Measurements from ENCODE around the gene SENP5.
"Not testable (repeated sequence)": the region's sequence is repeated elsewhere in the genome, so short reads cannot be mapped to it uniquely, and the experiment has no call there.

SENP5 gene

DNA sequence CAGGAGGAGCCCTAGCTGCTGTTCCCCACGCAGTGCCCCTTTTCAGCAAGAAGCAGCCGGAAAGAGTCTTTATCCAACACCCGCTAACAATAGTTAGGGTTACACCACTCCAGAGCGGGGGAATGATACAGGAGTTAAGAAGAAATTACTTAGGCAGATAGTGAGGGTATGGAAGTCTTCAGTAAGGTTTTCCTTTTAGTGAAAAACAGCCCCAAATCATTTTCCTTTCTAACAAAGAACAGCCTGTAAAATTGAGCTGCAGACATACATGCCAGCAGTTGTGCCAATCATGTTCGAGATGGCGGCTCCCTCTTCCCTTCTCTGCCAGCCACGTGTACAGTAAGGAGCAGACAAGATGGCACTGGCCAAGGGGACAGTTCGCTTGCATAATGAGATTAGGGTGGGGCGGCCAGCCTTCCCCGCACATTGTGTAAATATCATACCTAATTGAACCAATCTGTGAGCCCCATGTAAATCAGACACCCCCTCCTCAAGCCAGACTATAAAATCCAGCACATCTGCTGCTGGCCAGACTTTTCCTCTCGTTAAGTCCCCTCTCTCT lies 18.5 kb upstream of the SENP5 start:
- H3K4me2 ChIP-seq, result no peak overlapping the region
- H3K9ac ChIP-seq, result no peak overlapping the region
- TF ChIP-seq, protein P1, sequence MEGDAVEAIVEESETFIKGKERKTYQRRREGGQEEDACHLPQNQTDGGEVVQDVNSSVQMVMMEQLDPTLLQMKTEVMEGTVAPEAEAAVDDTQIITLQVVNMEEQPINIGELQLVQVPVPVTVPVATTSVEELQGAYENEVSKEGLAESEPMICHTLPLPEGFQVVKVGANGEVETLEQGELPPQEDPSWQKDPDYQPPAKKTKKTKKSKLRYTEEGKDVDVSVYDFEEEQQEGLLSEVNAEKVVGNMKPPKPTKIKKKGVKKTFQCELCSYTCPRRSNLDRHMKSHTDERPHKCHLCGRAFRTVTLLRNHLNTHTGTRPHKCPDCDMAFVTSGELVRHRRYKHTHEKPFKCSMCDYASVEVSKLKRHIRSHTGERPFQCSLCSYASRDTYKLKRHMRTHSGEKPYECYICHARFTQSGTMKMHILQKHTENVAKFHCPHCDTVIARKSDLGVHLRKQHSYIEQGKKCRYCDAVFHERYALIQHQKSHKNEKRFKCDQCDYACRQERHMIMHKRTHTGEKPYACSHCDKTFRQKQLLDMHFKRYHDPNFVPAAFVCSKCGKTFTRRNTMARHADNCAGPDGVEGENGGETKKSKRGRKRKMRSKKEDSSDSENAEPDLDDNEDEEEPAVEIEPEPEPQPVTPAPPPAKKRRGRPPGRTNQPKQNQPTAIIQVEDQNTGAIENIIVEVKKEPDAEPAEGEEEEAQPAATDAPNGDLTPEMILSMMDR (conservative IDR thresholded peaks at IDR 0.05; ENCODE audit: low read depth, low read length), result no peak
- no peaks in the 10 kb centered on the region for H3K27me3 ChIP-seq (ENCODE audit: insufficient read depth, low read depth)
- H4K20me1 ChIP-seq (ENCODE audit: insufficient read depth), result no peaks in the 10 kb centered on the region
- no peaks in the 10 kb centered on the region for H3K36me3 ChIP-seq (ENCODE audit: insufficient read depth)
- H3K27ac ChIP-seq, result no peak overlapping the region
- H3K79me2 ChIP-seq (ENCODE audit: insufficient read depth, low read depth), result no peaks in the 10 kb centered on the region
- H2AFZ ChIP-seq (ENCODE audit: low read depth), result no peak overlapping the region
- H3K4me3 ChIP-seq (IDR thresholded peaks at IDR 0.05; ENCODE audit: insufficient read depth, low read depth, low read length), result no peak overlapping the region
- H3K4me1 ChIP-seq (ENCODE audit: low read depth, poor library complexity, severe bottlenecking), result no peaks in the 10 kb centered on the region

- not testable (repeated sequence) for H3K4me1 ChIP-seq (ENCODE audit: low read depth, poor library complexity, severe bottlenecking); H3K4me2 ChIP-seq; H3K79me2 ChIP-seq (ENCODE audit: insufficient read depth, low read depth)
Observed at GRCh38 chr3:196863000-196863399, 4.7 kb upstream of the SENP5 start.

GRCh38 chr3:196867155-196867506 lies 589 bp upstream of the SENP5 start:
- no peaks in the 10 kb centered on the region for H4K20me1 ChIP-seq (ENCODE audit: insufficient read depth)
- peaks cover 40% of the 10 kb centered on the region for H3K79me2 ChIP-seq (ENCODE audit: insufficient read depth, low read depth)
- H3K27ac ChIP-seq, result no peak overlapping the region
- no peaks in the 10 kb centered on the region for H3K27me3 ChIP-seq (ENCODE audit: insufficient read depth, low read depth)
- TF ChIP-seq, protein P1 (conservative IDR thresholded peaks at IDR 0.05; ENCODE audit: low read depth, low read length), result no peak
- no peak overlapping the region for H3K9ac ChIP-seq
- peaks cover 21% of the 10 kb centered on the region for H3K4me1 ChIP-seq (ENCODE audit: low read depth, poor library complexity, severe bottlenecking)
- H3K4me2 ChIP-seq, result peak overlapping the region; percentile 53
- no peak overlapping the region for H3K4me3 ChIP-seq (IDR thresholded peaks at IDR 0.05; ENCODE audit: insufficient read depth, low read depth, low read length)
- H2AFZ ChIP-seq (ENCODE audit: low read depth), result peak overlapping the region; percentile 85
- no peaks in the 10 kb centered on the region; the same call in 1 of the 2 replicates for H3K36me3 ChIP-seq (ENCODE audit: insufficient read depth)

More at GRCh38 chr3:196863000-196863399, 4.7 kb upstream of the SENP5 start:
- H3K4me3 ChIP-seq (IDR thresholded peaks at IDR 0.05; ENCODE audit: insufficient read depth, low read depth, low read length); H3K36me3 ChIP-seq (ENCODE audit: insufficient read depth); H3K27me3 ChIP-seq (ENCODE audit: insufficient read depth, low read depth); H3K27ac ChIP-seq; H4K20me1 ChIP-seq (ENCODE audit: insufficient read depth); H2AFZ ChIP-seq (ENCODE audit: low read depth); H3K9ac ChIP-seq: not testable (repeated sequence)

DNA sequence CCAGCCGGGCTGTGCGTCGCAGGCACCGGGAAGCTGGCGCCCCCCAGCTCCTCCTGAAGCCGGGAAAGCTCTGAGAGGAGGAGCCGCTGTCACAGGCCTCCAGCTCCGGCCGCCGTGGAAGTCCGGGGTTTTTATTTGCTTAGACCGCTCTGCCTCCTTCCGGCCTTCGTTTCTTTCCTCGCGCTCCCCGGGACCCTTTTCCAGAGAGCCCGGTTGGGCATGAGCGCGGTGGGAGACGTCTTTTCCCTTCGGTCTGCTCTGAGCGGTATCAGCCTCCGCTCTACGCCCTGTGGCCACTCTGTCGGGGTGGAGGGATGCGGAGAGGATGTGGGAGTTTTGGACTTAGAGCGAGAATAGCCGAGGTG lies 559 bp downstream of the SENP5 start:
- Histone ChIP-seq H4K20me1 (ENCODE audit: insufficient read depth) (no peaks in the 10 kb centered on the region), H2AFZ (ENCODE audit: low read depth) (peak overlapping the region; percentile 85; the same call in 1 of the 2 replicates), H3K36me3 (ENCODE audit: insufficient read depth) (no peaks in the 10 kb centered on the region; the same call in 1 of the 2 replicates), H3K4me3 (IDR thresholded peaks at IDR 0.05; ENCODE audit: insufficient read depth, low read depth, low read length) (peak overlapping the region; percentile 72), H3K27ac (peak overlapping the region; percentile 65), H3K4me1 (ENCODE audit: low read depth, poor library complexity, severe bottlenecking) (peaks cover 21% of the 10 kb centered on the region), H3K4me2 (peak overlapping the region; percentile 96), H3K27me3 (ENCODE audit: insufficient read depth, low read depth) (no peaks in the 10 kb centered on the region), H3K9ac (peak overlapping the region; percentile 67), H3K79me2 (ENCODE audit: insufficient read depth, low read depth) (peaks cover 51% of the 10 kb centered on the region)
- TF ChIP-seq, protein P1 (conservative IDR thresholded peaks at IDR 0.05; ENCODE audit: low read depth, low read length), result no peak

- peaks cover 18% of the 10 kb centered on the region for H3K4me1 ChIP-seq (ENCODE audit: low read depth, poor library complexity, severe bottlenecking)
- no peak overlapping the region for H3K9ac ChIP-seq
- H3K27ac ChIP-seq, result no peak overlapping the region
- H3K4me2 ChIP-seq, result no peak overlapping the region
- H3K4me3 ChIP-seq (IDR thresholded peaks at IDR 0.05; ENCODE audit: insufficient read depth, low read depth, low read length), result no peak overlapping the region
- H4K20me1 ChIP-seq (ENCODE audit: insufficient read depth), result no peaks in the 10 kb centered on the region
- H3K36me3 ChIP-seq (ENCODE audit: insufficient read depth), result no peaks in the 10 kb centered on the region; the same call in 1 of the 2 replicates
- TF ChIP-seq, protein P1 (conservative IDR thresholded peaks at IDR 0.05; ENCODE audit: low read depth, low read length), result no peak
- peaks cover 90% of the 10 kb centered on the region for H3K79me2 ChIP-seq (ENCODE audit: insufficient read depth, low read depth)
- no peak overlapping the region for H2AFZ ChIP-seq (ENCODE audit: low read depth)
- no peaks in the 10 kb centered on the region for H3K27me3 ChIP-seq (ENCODE audit: insufficient read depth, low read depth)
Observed at GRCh38 chr3:196872316-196872715, 4.6 kb downstream of the SENP5 start.

- H3K79me2 ChIP-seq (ENCODE audit: insufficient read depth, low read depth), result peaks cover 98% of the 10 kb centered on the region
- not testable (repeated sequence) for H3K4me3 ChIP-seq (IDR thresholded peaks at IDR 0.05; ENCODE audit: insufficient read depth, low read depth, low read length); H3K4me2 ChIP-seq; H3K4me1 ChIP-seq (ENCODE audit: low read depth, poor library complexity, severe bottlenecking); H3K9ac ChIP-seq; H3K36me3 ChIP-seq (ENCODE audit: insufficient read depth); H3K27ac ChIP-seq; H4K20me1 ChIP-seq (ENCODE audit: insufficient read depth); H2AFZ ChIP-seq (ENCODE audit: low read depth); H3K27me3 ChIP-seq (ENCODE audit: insufficient read depth, low read depth)
Observed at GRCh38 chr3:196874511-196875094, 6.9 kb downstream of the SENP5 start.

Measured in KMS-11 (cell line).